Endodermal cell (in vitro differentiated cells): ENCODE results near the gene COL23A1. TPM values are rescaled to one million over a fixed set of nuclear protein-coding genes. Genes with fewer than 3 reads are reported as not detected.

Experiments
- DNase-seq: peaks from one replicate; pipeline ENCODE4 v3.0.0-alpha.2; 2017
- H3K27ac ChIP-seq: 2 replicates; pipeline ENCODE4 v1.5.1; 2013; ENCODE audit warnings: mild to moderate bottlenecking, low read depth, low read length, moderate library complexity
- H3K27me3 ChIP-seq: 2 replicates; pipeline ENCODE4 v1.6.1; 2013; ENCODE audit warnings: mild to moderate bottlenecking, low read length, moderate library complexity; ENCODE audit not compliant: insufficient read depth, control insufficient read depth, poor library complexity, severe bottlenecking
- H3K36me3 ChIP-seq: 2 replicates; pipeline ENCODE4 v1.7.0; 2013; ENCODE audit warnings: mild to moderate bottlenecking, low read length, moderate library complexity; ENCODE audit not compliant: control insufficient read depth, insufficient read depth
- H3K4me1 ChIP-seq: one replicate; pipeline ENCODE4 v1.7.0; 2013; ENCODE audit warnings: low read length; ENCODE audit not compliant: control insufficient read depth, insufficient read depth
- H3K4me3 ChIP-seq: 2 replicates; pipeline ENCODE4 v1.5.1; 2013; ENCODE audit warnings: mild to moderate bottlenecking, low read length, moderate library complexity
- H3K9ac ChIP-seq: 2 replicates; pipeline ENCODE4 v1.6.1; 2013; ENCODE audit warnings: mild to moderate bottlenecking, low read length, moderate library complexity; ENCODE audit not compliant: poor library complexity, severe bottlenecking; ENCODE audit errors: extremely low read depth
- H3K9me3 ChIP-seq: 2 replicates; pipeline ENCODE4 v1.6.1; 2013; ENCODE audit warnings: mild to moderate bottlenecking, low read length, moderate library complexity; ENCODE audit not compliant: control insufficient read depth
- H3K27ac Mint-ChIP-seq: 2 replicates; pipeline ENCODE4 v1.8.0; 2020; ENCODE audit warnings: mixed read lengths
- H3K27me3 Mint-ChIP-seq: 2 replicates; pipeline ENCODE4 v1.8.0; 2021; ENCODE audit warnings: mild to moderate bottlenecking, mixed read lengths; ENCODE audit not compliant: insufficient read depth
- H3K36me3 Mint-ChIP-seq: 2 replicates; pipeline ENCODE4 v1.8.0; 2020; ENCODE audit warnings: low read depth, mixed read lengths
- H3K4me1 Mint-ChIP-seq: 2 replicates; pipeline ENCODE4 v1.8.0; 2020; ENCODE audit warnings: mixed read lengths
- H3K4me3 Mint-ChIP-seq: 2 replicates; pipeline ENCODE4 v1.8.0; 2020; ENCODE audit warnings: mild to moderate bottlenecking, moderate library complexity, mixed read lengths
- H3K9me3 Mint-ChIP-seq: 2 replicates; pipeline ENCODE4 v1.8.0; 2020; ENCODE audit warnings: mild to moderate bottlenecking, mixed read lengths
- CTCF ChIP-seq: fragments of 200-600 bp; sonication (generic); conservative IDR thresholded peaks from 2 replicates; pipeline ENCODE4 v1.5.0; 2021; ENCODE audit warnings: antibody characterized with exemption, mild to moderate bottlenecking
- WGBS, 2 experiments: methylation state at CpG; one replicate each; pipeline versions ENCODE4 v1.1.5 to v1.1.7; 2013; ENCODE audit warnings: missing lambda C conversion rate in 2 of 2, mixed read lengths in 1 of 2; ENCODE audit not compliant: insufficient coverage in 1 of 2, insufficient read length in 1 of 2; 5-methylcytosine and 5-hydroxymethylcytosine counted together
- total RNA-seq, 2 donors: library from RNA; stranded (reverse); fragmentation: NEBNext Ultra II Directional in 1 of 2; extraction: Animal tissue kit (Norgen Biotek cat#: 25700) in 1 of 2; gene quantifications; 2 replicates in 1 of 2; 3 replicates in 1 of 2; pipeline ENCODE4 v1.2.1, GENCODE V29; 2021

The COL23A1 gene
- total RNA-seq, 2 donors from 2014 or later, result 50.2 to 71.3 TPM

- Mint-ChIP-seq H3K36me3 (peaks cover 20% of the 10 kb centered on the region), H3K9me3 (peaks cover 10% of the 10 kb centered on the region), H3K4me3 (no peak overlapping the region), H3K27ac (no peak overlapping the region), H3K4me1 (peaks cover 6% of the 10 kb centered on the region), H3K27me3 (no peaks in the 10 kb centered on the region)
- Histone ChIP-seq H3K4me1 (no peaks in the 10 kb centered on the region), H3K9ac (no peak overlapping the region), H3K27ac (no peak overlapping the region), H3K36me3 (no peaks in the 10 kb centered on the region), H3K4me3 (no peak overlapping the region), H3K27me3 (no peaks in the 10 kb centered on the region), H3K9me3 (no peaks in the 10 kb centered on the region)
- no peak for TF ChIP-seq CTCF
- DNase-seq, result no peak
- WGBS, 2 experiments, result 88 to 90% methylated on average over 5 to 6 of the region's 6 CpGs
These were observed 322.9 kb downstream of the COL23A1 start for GRCh38 chr5:178267245-178267644.

- WGBS, 2 experiments, result 90 to 93% methylated on average over 10 of the region's 10 CpGs
- Histone ChIP-seq H3K9me3 (no peaks in the 10 kb centered on the region), H3K36me3 (no peaks in the 10 kb centered on the region), H3K27me3 (no peaks in the 10 kb centered on the region), H3K27ac (no peak overlapping the region), H3K9ac (no peak overlapping the region), H3K4me1 (no peaks in the 10 kb centered on the region), H3K4me3 (no peak overlapping the region)
- no peak overlapping the region for H3K4me3 Mint-ChIP-seq
- no peaks in the 10 kb centered on the region for H3K27me3 Mint-ChIP-seq
- H3K36me3 Mint-ChIP-seq, result peaks cover 23% of the 10 kb centered on the region
- DNase-seq, result no peak
- no peak overlapping the region for H3K27ac Mint-ChIP-seq
- peaks cover 10% of the 10 kb centered on the region for H3K9me3 Mint-ChIP-seq
- TF ChIP-seq CTCF, result no peak
- peaks cover 6% of the 10 kb centered on the region for H3K4me1 Mint-ChIP-seq
These were observed 323.6 kb downstream of the COL23A1 start for GRCh38 chr5:178266581-178266980.

- peaks cover 1% of the 10 kb centered on the region for H3K27me3 Mint-ChIP-seq
- peaks cover 6% of the 10 kb centered on the region for H3K4me1 Mint-ChIP-seq
- H3K9me3 Mint-ChIP-seq, result peaks cover 10% of the 10 kb centered on the region
- Histone ChIP-seq H3K4me3 (no peak overlapping the region), H3K27ac (no peak overlapping the region), H3K9ac (no peak overlapping the region), H3K27me3 (no peaks in the 10 kb centered on the region), H3K4me1 (no peaks in the 10 kb centered on the region), H3K9me3 (no peaks in the 10 kb centered on the region), H3K36me3 (no peaks in the 10 kb centered on the region)
- no peak for DNase-seq
- 94 to 95% methylated on average over 7 of the region's 7 CpGs for WGBS, 2 experiments
- no peak overlapping the region for H3K4me3 Mint-ChIP-seq
- H3K36me3 Mint-ChIP-seq, result peaks cover 24% of the 10 kb centered on the region
- no peak for TF ChIP-seq CTCF
- H3K27ac Mint-ChIP-seq, result no peak overlapping the region
These were observed 324.4 kb downstream of the COL23A1 start for GRCh38 chr5:178265746-178266145.
